Liver (tissue), 9 donors: Measurements from ENCODE around the gene SAC3D1. TPM values are rescaled to one million over a fixed set of nuclear protein-coding genes. Genes with fewer than 3 reads are reported as not detected.

Experiments
- DNase-seq: peaks from one replicate; pipeline ENCODE4 v3.0.0-alpha.2; 2017; ENCODE audit warnings: low spot score
- H3K27ac ChIP-seq, 2 donors: one replicate each; pipeline ENCODE4 v1.7.0; 2013; ENCODE audit warnings: inconsistent platforms in 2 of 2, low read length in 2 of 2, control low read depth in 1 of 2, low read depth in 1 of 2, mild to moderate bottlenecking in 1 of 2
- H3K27me3 ChIP-seq, 4 donors: one replicate each; pipeline versions ENCODE4 v1.6.1 to v1.7.0; 2013; ENCODE audit warnings: low read length in 3 of 4, inconsistent platforms in 1 of 4, mild to moderate bottlenecking in 1 of 4, moderate library complexity in 1 of 4; ENCODE audit not compliant: control insufficient read depth in 4 of 4, insufficient read depth in 4 of 4
- H3K36me3 ChIP-seq, 4 donors: one replicate each; pipeline versions ENCODE4 v1.6.1 to v1.7.0; 2013; ENCODE audit warnings: low read length in 3 of 4, mild to moderate bottlenecking in 3 of 4, low read depth in 1 of 4, moderate library complexity in 1 of 4; ENCODE audit not compliant: control insufficient read depth in 4 of 4, insufficient read depth in 3 of 4
- H3K4me1 ChIP-seq, 4 donors: one replicate each; pipeline versions ENCODE4 v1.6.1 to v1.7.0; 2013; ENCODE audit warnings: low read length in 3 of 4, mild to moderate bottlenecking in 3 of 4, moderate library complexity in 1 of 4; ENCODE audit not compliant: control insufficient read depth in 4 of 4, insufficient read depth in 4 of 4
- H3K4me3 ChIP-seq, 3 donors: one replicate each; pipeline versions ENCODE4 v1.6.1 to v1.7.0; 2013; ENCODE audit warnings: low read length in 3 of 3, control low read depth in 1 of 3, low read depth in 1 of 3, mild to moderate bottlenecking in 1 of 3
- H3K9ac ChIP-seq, 2 donors: one replicate each; pipeline ENCODE4 v1.7.0; 2013; ENCODE audit warnings: low read length in 2 of 2, mild to moderate bottlenecking in 2 of 2, moderate library complexity in 2 of 2, control low read depth in 1 of 2, low read depth in 1 of 2
- H3K9me3 ChIP-seq, 4 donors: one replicate each; pipeline versions ENCODE4 v1.6.1 to v1.7.0; 2013; ENCODE audit warnings: low read length in 3 of 4; ENCODE audit not compliant: control insufficient read depth in 4 of 4
- CTCF ChIP-seq: fragments of 150-350 bp; IDR thresholded peaks from 2 replicates; pipeline ENCODE4 v1.5.1; 2017; ENCODE audit warnings: improper control_type of control experiment, low read depth, low read length; ENCODE audit not compliant: missing input control
- FOXA1 ChIP-seq: IDR thresholded peaks from 2 replicates; pipeline ENCODE4 v1.6.1; 2016; ENCODE audit warnings: antibody characterized with exemption
- HNF4G ChIP-seq: IDR thresholded peaks from 2 replicates; pipeline ENCODE4 v1.6.1; 2016; ENCODE audit warnings: antibody characterized with exemption
- RAD21 ChIP-seq, 2 donors: IDR thresholded peaks; 2 replicates each; pipeline ENCODE4 v1.6.1; 2016; ENCODE audit warnings: antibody characterized with exemption in 2 of 2, mild to moderate bottlenecking in 2 of 2
- RXRA ChIP-seq, 2 donors: IDR thresholded peaks; 2 replicates each; pipeline ENCODE4 v1.6.1; 2017 to 2018; ENCODE audit warnings: antibody characterized with exemption in 2 of 2, mild to moderate bottlenecking in 1 of 2
- TAF1 ChIP-seq: conservative IDR thresholded peaks from 2 replicates; pipeline ENCODE4 v1.6.1; 2016; ENCODE audit warnings: antibody characterized with exemption, mild to moderate bottlenecking
- whole genome bisulfite sequencing: extraction: QIAGEN DNeasy Blood & Tissue Kit; methylation state at CpG from one replicate; pipeline ENCODE4 v1.1.7; 2013; 5-methylcytosine and 5-hydroxymethylcytosine counted together
- polyA plus RNA-seq, 2 donors: library from polyadenylated mRNA; stranded (reverse) in 1 of 2; unstranded in 1 of 2; fragments of 200-250 nt in 1 of 2; fragments of >200 nt in 1 of 2; fragmentation: Nextera tagmentation in 1 of 2; extraction: Ambion mirVana in 1 of 2; gene quantifications; one replicate each; pipeline versions ENCODE4 v1.2.1 to v1.2.3, GENCODE V29; 2013 to 2015
- total RNA-seq, 2 donors: library from RNA; depleted of rRNA; stranded (reverse); fragments of >200 nt; gene quantifications; one replicate each; pipeline ENCODE4 v1.2.3, GENCODE V29; 2014
- TF ChIP-seq, protein P1 (sequence below): IDR thresholded peaks from 2 replicates; pipeline ENCODE4 v1.6.1; 2016; ENCODE audit warnings: antibody characterized with exemption
- TF ChIP-seq, protein P2 (sequence below): IDR thresholded peaks from 2 replicates; pipeline ENCODE4 v1.6.1; 2016; ENCODE audit warnings: antibody characterized with exemption
- TF ChIP-seq, protein P3 (sequence below): IDR thresholded peaks from 2 replicates; pipeline ENCODE4 v1.6.1; 2016; ENCODE audit warnings: antibody characterized with exemption, mild to moderate bottlenecking
- donor health status: healthy.
- donor health status: healthy.
- donor health status: healthy.
- donor health status: healthy.
- donor health status: healthy.

SAC3D1 gene
- total and polyA plus RNA-seq, 4 donors: 3.8 to 7.9 (median 6.8) TPM

DNA sequence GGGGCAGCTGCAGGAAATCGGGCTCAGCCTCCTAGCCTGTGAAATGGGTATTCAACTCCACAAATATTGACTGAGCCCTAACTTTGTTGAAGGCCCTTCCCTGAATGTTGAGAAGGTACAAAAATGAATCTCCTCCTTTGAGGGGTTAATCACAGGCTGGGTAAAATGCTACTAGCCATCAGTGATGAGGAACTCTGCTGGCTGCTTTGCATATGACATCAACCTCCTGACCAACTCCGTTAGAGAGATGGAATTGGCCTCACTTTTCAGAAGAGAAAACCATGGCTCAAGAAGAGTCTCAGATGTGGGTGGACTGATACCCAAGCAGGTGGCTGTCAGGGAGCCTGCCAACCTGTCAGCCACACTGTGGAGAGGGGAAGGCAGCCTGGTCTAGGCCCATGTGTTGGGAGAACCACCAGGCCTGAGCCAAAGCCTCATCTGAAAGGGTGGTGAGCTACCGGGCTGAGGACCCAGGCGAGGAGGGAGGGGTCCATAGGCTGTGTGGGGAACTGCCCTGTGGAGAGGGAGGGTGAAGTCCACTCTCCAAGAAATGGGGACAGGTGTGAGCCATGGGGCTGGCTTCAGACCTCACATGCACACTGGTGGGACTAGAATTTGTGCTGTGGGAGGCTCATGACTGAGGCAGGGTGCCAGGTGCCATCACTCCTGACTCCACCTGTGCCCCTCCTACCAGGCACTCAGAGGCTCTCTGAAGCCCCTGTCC is 31.1 kb downstream of the SAC3D1 start:
- DNase-seq: no peak
- WGBS: 83% methylated on average over 4 of the region's 4 CpGs
- TF ChIP-seq, protein P1, sequence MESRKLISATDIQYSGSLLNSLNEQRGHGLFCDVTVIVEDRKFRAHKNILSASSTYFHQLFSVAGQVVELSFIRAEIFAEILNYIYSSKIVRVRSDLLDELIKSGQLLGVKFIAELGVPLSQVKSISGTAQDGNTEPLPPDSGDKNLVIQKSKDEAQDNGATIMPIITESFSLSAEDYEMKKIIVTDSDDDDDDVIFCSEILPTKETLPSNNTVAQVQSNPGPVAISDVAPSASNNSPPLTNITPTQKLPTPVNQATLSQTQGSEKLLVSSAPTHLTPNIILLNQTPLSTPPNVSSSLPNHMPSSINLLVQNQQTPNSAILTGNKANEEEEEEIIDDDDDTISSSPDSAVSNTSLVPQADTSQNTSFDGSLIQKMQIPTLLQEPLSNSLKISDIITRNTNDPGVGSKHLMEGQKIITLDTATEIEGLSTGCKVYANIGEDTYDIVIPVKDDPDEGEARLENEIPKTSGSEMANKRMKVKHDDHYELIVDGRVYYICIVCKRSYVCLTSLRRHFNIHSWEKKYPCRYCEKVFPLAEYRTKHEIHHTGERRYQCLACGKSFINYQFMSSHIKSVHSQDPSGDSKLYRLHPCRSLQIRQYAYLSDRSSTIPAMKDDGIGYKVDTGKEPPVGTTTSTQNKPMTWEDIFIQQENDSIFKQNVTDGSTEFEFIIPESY: no peak
- no peak for TF ChIP-seq FOXA1
- TF ChIP-seq, protein P2, sequence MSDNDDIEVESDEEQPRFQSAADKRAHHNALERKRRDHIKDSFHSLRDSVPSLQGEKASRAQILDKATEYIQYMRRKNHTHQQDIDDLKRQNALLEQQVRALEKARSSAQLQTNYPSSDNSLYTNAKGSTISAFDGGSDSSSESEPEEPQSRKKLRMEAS: no peak
- no peak for TF ChIP-seq RXRA (IDR thresholded peaks at IDR 0.05)
- TF ChIP-seq RAD21 (IDR thresholded peaks at IDR 0.05): no peak
- no peak for TF ChIP-seq TAF1
- no peaks in the 10 kb centered on the region for H3K9me3 ChIP-seq
- H3K36me3 ChIP-seq: no peaks in the 10 kb centered on the region
- H3K4me1 ChIP-seq: no peaks in the 10 kb centered on the region
- H3K4me3 ChIP-seq: no peak overlapping the region
- no peak overlapping the region for H3K27ac ChIP-seq
- no peaks in the 10 kb centered on the region for H3K27me3 ChIP-seq
- H3K9ac ChIP-seq: no peak overlapping the region

DNA sequence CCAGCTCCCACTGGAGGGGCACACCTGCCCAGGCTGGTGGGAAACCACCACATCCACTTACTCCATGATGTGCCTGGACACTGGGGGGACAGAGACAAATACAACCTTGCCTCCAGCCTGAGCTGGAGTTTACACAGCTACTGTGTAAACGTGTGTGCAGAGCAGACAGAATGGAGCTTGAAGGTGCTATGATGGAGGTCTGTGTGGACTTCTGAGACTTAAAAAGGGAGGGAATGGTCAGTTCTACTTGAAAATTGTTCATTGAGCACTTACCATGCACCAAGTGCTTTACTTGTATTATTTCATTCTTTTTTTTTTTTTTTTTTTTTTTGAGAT is 31.6 kb downstream of the SAC3D1 start:
- no peak overlapping the region for H3K4me3 ChIP-seq
- no peak for TF ChIP-seq FOXA1
- H3K27ac ChIP-seq: no peak overlapping the region
- DNase-seq: no peak
- H3K9ac ChIP-seq: no peak overlapping the region
- H3K9me3 ChIP-seq: no peaks in the 10 kb centered on the region
- H3K27me3 ChIP-seq: no peaks in the 10 kb centered on the region
- H3K36me3 ChIP-seq: no peaks in the 10 kb centered on the region
- WGBS: 62% methylated on average over 1 of the region's 1 CpG
- no peaks in the 10 kb centered on the region for H3K4me1 ChIP-seq

GRCh38 chr11:65077451-65077850 is 36.4 kb downstream of the SAC3D1 start:
- Histone ChIP-seq H3K9me3 (no peaks in the 10 kb centered on the region), H3K27me3 (no peaks in the 10 kb centered on the region), H3K4me1 (no peaks in the 10 kb centered on the region), H3K36me3 (no peaks in the 10 kb centered on the region), H3K4me3 (no peak overlapping the region), H3K9ac (no peak overlapping the region), H3K27ac (no peak overlapping the region)
- DNase-seq: no peak
- TF ChIP-seq CTCF: no peak
- TF ChIP-seq HNF4G: no peak
- TF ChIP-seq, protein P3, sequence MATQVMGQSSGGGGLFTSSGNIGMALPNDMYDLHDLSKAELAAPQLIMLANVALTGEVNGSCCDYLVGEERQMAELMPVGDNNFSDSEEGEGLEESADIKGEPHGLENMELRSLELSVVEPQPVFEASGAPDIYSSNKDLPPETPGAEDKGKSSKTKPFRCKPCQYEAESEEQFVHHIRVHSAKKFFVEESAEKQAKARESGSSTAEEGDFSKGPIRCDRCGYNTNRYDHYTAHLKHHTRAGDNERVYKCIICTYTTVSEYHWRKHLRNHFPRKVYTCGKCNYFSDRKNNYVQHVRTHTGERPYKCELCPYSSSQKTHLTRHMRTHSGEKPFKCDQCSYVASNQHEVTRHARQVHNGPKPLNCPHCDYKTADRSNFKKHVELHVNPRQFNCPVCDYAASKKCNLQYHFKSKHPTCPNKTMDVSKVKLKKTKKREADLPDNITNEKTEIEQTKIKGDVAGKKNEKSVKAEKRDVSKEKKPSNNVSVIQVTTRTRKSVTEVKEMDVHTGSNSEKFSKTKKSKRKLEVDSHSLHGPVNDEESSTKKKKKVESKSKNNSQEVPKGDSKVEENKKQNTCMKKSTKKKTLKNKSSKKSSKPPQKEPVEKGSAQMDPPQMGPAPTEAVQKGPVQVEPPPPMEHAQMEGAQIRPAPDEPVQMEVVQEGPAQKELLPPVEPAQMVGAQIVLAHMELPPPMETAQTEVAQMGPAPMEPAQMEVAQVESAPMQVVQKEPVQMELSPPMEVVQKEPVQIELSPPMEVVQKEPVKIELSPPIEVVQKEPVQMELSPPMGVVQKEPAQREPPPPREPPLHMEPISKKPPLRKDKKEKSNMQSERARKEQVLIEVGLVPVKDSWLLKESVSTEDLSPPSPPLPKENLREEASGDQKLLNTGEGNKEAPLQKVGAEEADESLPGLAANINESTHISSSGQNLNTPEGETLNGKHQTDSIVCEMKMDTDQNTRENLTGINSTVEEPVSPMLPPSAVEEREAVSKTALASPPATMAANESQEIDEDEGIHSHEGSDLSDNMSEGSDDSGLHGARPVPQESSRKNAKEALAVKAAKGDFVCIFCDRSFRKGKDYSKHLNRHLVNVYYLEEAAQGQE: no peak
- 91% methylated on average over 4 of the region's 4 CpGs for WGBS
